Esophagus squamous epithelium (tissue), 4 donors: ENCODE results near the gene LRRC63.

ENCODE experiments used
- POLR2A ChIP-seq, 4 donors: fragments of 450-650 bp; IDR thresholded peaks; one replicate each; pipeline ENCODE4 v1.6.1; 2017; ENCODE audit warnings: antibody characterized with exemption in 4 of 4, mild to moderate bottlenecking in 4 of 4, moderate library complexity in 3 of 4
- TF ChIP-seq, protein P1 (sequence below), 6 experiments: fragments of 450-650 bp in 4 of 6; fragments of 200-600 bp in 2 of 6; sonication (generic) in 2 of 6; IDR thresholded peaks; one replicate each; pipeline ENCODE4 v1.5.1; 2016 to 2019; ENCODE audit warnings: antibody characterized with exemption in 6 of 6, mild to moderate bottlenecking in 4 of 6, moderate library complexity in 4 of 6

DNA sequence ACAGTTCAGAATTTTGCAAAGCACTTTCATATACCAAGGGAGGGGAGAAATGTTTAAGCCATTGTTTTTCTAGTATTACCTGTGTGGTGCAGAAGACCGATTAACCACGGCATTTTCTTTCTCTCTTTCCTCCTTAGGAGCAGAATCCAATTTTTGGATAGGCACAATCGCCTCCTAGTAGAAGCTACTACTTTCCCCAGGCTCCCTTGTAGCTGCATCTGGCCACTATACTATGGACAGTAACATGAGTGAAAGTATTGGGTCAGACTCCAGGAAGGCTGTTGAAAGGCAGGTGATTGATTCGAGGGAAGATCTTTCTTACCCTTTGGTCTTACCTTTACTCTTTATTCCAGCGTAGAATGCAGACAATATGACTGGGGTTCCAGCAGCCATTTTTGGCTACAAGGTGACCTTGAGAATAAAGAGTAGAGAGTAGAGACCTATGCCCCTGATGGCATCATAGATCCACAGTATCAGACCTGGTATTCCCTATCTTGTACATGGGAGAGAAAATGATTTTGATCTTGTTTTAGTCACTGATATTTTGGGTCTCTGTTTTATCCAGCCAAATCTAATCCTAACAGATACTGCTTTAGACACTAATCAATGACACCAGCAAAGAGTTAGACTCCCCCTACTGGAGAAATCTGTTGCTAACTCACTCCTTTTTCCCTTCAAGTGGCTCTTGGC lies 77.0 kb downstream of the LRRC63 start:
- TF ChIP-seq, protein P1, sequence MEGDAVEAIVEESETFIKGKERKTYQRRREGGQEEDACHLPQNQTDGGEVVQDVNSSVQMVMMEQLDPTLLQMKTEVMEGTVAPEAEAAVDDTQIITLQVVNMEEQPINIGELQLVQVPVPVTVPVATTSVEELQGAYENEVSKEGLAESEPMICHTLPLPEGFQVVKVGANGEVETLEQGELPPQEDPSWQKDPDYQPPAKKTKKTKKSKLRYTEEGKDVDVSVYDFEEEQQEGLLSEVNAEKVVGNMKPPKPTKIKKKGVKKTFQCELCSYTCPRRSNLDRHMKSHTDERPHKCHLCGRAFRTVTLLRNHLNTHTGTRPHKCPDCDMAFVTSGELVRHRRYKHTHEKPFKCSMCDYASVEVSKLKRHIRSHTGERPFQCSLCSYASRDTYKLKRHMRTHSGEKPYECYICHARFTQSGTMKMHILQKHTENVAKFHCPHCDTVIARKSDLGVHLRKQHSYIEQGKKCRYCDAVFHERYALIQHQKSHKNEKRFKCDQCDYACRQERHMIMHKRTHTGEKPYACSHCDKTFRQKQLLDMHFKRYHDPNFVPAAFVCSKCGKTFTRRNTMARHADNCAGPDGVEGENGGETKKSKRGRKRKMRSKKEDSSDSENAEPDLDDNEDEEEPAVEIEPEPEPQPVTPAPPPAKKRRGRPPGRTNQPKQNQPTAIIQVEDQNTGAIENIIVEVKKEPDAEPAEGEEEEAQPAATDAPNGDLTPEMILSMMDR (IDR thresholded peaks at IDR 0.05): peak in 5 of 6 experiments; percentile 22 to 51 (median 46)
- TF ChIP-seq POLR2A (IDR thresholded peaks at IDR 0.05): no peak
